Activated CD4-positive, CD25-positive, alpha-beta regulatory T cell (primary cell): Measurements from ENCODE around the gene SFXN5.

Source experiments
- DNase-seq, 4 experiments: peaks; one replicate each; lab custom pipeline; 2025; lab: John Stamatoyannopoulos, UW

SFXN5 gene

DNA sequence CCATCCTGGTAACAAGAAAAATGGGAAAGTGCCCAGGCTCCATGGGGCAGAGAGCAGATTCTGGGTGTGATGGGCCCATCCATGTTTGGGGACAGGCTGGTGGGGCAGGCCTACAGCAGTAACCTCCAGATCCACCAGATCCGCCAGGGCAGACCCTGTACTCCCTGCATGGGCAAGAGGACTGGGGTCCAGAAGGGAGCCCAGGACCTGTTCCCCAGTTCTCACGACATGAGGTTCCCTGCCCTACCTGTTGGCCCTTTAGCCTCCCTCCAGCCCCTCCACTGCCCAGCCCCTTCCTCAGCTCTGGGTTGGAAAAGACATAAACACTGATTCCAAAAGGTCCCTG, 115.5 kb downstream of the SFXN5 start:
- DNase-seq, result no peak

DNA sequence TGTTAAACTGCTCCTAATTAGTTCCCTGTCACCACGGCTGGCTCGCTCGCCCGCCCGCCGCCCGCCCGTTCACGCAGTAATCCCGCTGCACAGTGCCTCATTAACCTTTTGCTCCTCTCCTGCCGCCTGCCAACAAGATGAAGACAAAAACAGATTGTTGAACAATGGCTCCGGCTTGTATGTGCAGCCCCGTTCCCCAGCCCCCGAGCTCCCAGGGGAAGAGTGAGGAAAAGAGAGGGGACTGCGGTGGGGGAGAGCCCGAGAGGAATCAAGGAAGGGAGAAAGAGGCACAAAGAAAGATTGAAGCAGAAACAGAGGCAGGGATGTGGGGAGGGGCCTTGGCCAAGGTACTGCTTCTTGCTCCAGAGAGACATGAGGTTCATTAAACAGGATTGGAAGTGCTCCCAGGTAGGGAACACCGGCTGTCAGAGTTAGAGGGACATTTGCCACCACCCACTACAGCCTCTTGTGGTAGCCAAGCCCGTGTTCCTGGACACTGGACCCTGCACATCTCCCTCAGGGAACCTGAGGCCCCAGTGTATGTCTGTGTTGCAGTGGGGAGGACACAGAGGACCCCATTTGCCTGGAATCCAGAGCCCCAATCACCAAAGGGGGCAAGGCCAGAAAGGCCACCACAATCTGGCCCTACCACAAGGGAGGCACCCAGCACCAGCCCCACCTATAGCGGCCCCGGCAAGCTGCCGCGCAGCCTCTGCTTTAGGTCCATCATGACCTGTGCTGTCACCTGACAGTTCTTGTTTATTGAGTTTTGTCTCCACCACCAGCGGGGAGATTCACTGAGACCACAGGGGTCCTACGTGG, 116.1 kb downstream of the SFXN5 start:
- no peak for DNase-seq

GRCh38 chr2:72954376-72955227, 116.9 kb downstream of the SFXN5 start:
- no peak for DNase-seq

DNA sequence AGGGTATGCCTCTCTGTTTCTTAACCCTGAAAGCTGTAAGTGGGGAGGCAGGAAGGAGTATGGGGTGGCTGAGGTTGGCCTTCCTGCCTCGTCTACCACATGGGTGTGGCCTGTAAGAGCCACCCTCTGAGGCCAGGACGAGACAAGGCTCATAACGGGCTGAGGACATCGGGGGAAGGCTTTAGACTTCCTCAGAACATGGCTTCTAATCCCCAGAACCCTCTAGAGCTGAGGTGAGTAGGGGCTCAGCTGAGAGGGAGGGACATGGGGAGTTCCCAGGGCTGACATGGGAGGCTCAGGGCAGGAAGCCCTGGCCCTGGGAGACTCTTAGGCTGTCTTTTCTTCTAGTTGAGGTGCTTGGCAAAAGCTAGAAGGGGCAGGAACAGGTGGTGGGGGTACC, 117.5 kb downstream of the SFXN5 start:
- DNase-seq, result peak in 1 of 4 experiments; percentile 9

DNA sequence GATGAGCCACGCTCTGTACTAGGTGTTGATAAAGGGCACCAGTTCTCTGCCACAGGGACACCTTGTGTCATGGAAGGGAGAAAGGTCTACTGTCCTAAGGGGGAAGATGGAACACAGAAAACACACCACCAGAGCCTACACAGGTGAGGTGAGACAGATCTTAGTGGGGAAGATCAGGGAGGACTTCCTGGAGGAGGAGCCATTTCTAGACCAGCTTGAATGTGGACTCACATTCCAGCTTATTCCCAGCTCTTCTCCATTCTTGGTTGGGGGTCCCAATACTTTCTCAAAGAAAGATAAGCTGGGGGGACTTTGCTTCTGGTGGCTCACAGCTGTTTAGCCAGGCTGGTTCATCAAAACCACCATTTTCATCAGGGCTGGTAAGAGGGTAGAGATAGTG, 118.0 kb downstream of the SFXN5 start:
- no peak for DNase-seq

- no peak for DNase-seq
Observed at GRCh38 chr2:72952961-72953360, 118.6 kb downstream of the SFXN5 start.

- no peak for DNase-seq
Observed at GRCh38 chr2:72952110-72952823, 119.2 kb downstream of the SFXN5 start.

DNA sequence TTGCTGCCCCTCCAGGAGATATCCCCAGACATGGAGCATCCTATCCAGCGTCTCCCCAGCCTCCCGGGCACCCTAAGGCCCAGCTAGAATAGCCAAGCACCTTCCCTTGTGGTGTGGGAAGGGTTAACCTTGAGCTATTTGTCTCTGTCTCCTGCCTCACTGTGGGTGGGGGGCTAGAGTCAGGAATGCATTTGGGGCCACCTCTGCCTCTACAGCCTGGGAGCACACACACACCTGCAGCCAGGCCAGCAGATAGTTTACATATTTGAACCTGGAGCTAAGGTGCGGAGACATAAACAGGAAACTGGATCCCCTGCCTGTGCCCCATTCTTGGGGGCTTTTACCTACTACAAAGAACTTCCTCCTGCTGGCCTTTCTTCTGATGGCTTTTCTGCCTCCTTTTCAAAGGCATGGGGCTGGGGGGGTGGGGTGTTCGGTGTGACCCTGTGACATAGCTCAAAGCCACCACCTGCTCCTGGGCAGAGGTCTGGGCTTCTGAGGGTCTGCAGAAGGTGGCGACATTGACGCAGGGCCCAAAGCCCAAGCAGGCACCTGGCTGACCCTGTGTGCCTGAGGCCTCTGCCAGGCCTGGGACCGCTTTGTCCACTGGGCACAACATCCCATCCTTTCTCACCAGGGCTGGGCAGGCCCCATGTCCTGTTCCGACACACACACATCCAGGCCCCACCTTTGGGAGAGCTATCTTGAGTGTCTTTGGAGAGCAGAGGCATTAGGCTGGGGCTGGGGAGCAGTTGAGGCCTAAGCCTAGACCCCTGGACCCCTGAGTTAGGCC, 120.0 kb downstream of the SFXN5 start:
- no peak for DNase-seq

DNA sequence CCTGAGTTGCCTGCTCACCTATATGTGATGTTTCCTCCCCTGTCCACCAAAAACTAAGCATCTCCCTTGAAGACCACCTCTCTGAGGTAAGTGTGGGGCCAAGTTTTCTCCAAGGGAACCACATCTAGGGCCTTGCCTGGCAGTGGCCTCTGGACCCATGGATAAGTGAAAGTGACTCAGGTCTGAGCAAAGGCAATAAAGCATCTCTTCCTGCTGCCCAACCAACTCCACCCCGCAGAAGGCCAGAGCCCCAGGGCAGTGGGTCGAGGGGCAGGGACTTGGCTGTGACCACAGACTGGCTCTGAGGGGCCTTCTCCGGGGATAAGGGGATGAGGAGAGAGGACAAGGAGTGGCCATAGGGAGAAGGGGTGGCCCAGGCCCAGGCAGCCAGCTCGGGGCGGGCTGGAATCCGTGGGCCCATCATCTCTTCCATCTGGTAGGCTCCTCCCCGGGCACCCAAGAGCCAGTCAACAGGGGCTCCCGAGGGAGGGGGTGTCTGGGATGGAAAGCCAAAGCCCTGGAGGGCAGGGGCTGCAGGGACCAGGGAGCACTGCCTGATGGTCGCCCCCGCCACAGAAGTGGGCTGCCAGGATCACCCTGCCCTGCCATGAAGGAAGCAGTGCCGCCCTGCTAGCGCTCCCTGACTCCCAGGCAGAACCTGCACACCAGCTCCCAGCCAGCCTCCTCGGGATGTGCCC, 120.8 kb downstream of the SFXN5 start:
- no peak for DNase-seq

GRCh38 chr2:72949642-72950041, 121.9 kb downstream of the SFXN5 start:
- no peak for DNase-seq

- DNase-seq, result no peak
Observed at GRCh38 chr2:72949045-72949444, 122.5 kb downstream of the SFXN5 start.

GRCh38 chr2:72947952-72948830, 123.3 kb downstream of the SFXN5 start:
- DNase-seq, result no peak

GRCh38 chr2:72946466-72946865, 125.0 kb downstream of the SFXN5 start:
- DNase-seq, result no peak

DNA sequence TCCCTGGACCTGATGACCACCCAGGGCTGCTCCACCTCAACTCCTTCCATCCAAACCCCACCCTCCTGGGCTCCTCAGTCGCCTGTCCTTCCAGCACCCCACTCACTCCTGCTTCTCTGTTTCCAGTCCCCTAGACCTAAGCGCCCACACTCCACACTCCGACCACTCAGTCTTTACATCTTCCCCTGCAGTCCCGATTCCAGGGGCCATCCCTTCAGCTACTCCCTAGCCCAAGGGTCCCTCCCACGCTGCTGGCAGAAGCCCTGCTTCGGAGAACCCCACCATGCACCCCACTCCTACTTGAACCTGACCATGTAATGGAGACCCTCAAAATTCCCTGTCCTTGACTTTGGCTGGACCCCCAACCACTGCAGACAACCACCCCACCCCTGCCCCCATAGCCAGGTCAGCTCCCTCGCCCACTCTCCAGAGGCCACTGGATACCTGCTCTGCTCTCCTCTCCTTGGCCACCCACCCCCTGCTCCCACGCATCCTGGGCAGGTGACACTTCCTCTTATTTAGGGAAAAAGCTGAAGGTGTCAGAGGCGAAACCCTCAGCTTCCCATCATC, 126.0 kb downstream of the SFXN5 start:
- no peak for DNase-seq

DNA sequence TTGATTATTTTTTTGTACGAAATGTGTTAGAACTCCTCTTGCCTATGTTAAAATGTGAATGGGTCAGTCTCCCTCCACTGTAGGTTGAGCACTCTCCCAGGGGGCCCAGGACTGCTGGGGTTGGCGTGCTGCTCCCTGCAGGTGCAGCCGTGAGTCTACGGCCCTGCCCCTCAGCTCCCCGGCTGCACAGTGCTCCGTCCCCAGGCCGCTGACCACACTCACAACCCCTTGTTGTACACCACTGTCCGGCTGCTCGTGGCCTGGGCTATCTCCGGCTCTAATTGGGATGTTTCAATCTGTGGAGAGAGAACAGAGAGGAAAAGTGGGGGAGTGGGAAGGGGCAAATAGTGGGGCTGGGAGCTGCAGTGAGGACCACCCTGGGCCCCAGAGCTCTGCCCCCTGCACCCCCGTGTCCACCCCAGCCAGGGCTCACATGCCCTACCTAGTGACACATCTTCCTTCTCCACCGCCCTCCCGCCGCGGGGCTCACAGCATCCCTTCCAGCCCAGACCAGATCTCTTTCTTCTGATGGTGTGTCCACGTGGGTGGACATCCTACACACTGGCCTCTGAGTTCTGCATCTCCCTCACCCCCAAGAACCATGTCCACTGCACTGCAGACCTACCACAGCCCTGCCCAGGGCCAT, 126.6 kb downstream of the SFXN5 start:
- no peak for DNase-seq

GRCh38 chr2:72943540-72944395, 127.7 kb downstream of the SFXN5 start:
- no peak for DNase-seq

DNA sequence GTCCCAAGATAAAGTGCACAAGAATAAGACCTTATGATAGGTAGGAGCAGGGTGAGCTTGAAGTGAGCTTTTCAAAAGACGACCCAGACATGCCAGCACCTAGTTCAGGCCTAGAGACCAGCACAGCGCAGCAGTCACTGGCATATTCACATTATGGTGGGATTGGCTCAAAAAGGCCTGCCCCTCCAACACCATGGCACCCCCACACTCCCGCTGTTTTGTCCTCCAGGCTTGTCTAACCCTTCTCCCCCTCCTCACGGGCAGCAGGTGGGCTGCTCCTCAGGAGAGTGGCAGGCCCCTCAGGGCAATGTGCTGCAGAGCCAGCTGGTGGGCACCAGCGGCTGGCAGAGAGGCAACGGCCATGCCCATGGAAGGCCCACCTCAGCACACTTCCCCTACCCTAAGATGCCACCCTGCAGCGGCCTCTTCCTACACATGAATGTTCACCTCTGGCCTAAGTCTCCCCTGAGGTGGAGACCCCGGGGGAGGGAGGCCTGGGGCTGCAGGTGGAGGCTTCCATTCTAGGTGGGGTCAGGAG, 128.6 kb downstream of the SFXN5 start:
- DNase-seq, result no peak

GRCh38 chr2:72942293-72942692, 129.2 kb downstream of the SFXN5 start:
- no peak for DNase-seq
